Transverse colon (tissue), 4 donors: ENCODE results near the gene FAM20C. TPM values are rescaled to one million over a fixed set of nuclear protein-coding genes. Genes with fewer than 3 reads are reported as not detected.

Experiments used
- DNase-seq: peaks from one replicate; pipeline ENCODE4 v3.0.0-alpha.2; 2019
- H3K27ac ChIP-seq, 4 donors: fragments of 200-600 bp; sonication (generic); 2 replicates each; pipeline ENCODE4 v1.5.1; 2016 to 2018; ENCODE audit warnings: inconsistent platforms in 4 of 4
- H3K27me3 ChIP-seq: fragments of 200-600 bp; sonication (generic); 2 replicates; pipeline ENCODE4 v1.5.1; 2017; ENCODE audit warnings: inconsistent platforms
- H3K36me3 ChIP-seq, 4 donors: fragments of 200-600 bp; sonication (generic); 2 replicates each; pipeline ENCODE4 v1.5.1; 2017 to 2019; ENCODE audit warnings: inconsistent platforms in 4 of 4
- H3K4me1 ChIP-seq, 4 donors: fragments of 200-600 bp; sonication (generic); 2 replicates each; pipeline ENCODE4 v1.5.1; 2017 to 2020; ENCODE audit warnings: inconsistent platforms in 4 of 4
- H3K4me3 ChIP-seq, 4 donors: fragments of 200-600 bp; sonication (generic); 1 replicate in 1 of 4; 2 replicates in 3 of 4; pipeline versions ENCODE4 v1.5.1 to v1.6.1; 2017 to 2019; ENCODE audit warnings: inconsistent platforms in 4 of 4
- H3K9me3 ChIP-seq, 2 donors: fragments of 200-600 bp; sonication (generic); 2 replicates each; pipeline ENCODE4 v1.5.1; 2017 to 2019; ENCODE audit warnings: inconsistent platforms in 2 of 2
- CTCF ChIP-seq, 5 experiments: fragments of 200-600 bp in 3 of 5; fragments of 450-650 bp in 2 of 5; sonication (generic) in 3 of 5; IDR thresholded peaks; 1 replicate in 2 of 5; 2 replicates in 3 of 5; pipeline ENCODE4 v1.5.1; 2016 to 2017; ENCODE audit warnings: antibody characterized with exemption in 5 of 5, inconsistent platforms in 3 of 5, mild to moderate bottlenecking in 2 of 5, moderate library complexity in 1 of 5
- EP300 ChIP-seq: sonication (generic); formaldehyde crosslinking; IDR thresholded peaks from one replicate; pipeline ENCODE4 v1.6.1; 2017; ENCODE audit warnings: antibody characterized with exemption, low read depth
- POLR2A ChIP-seq: fragments of 450-650 bp; IDR thresholded peaks from one replicate; pipeline ENCODE4 v1.6.1; 2016; ENCODE audit warnings: antibody characterized with exemption, mild to moderate bottlenecking, moderate library complexity
- POLR2AphosphoS5 ChIP-seq, 3 donors: sonication (generic); formaldehyde crosslinking; IDR thresholded peaks; one replicate each; pipeline ENCODE4 v1.6.1; 2016; ENCODE audit warnings: antibody characterized with exemption in 3 of 3
- WGBS, 2 donors: methylation state at CpG; one replicate each; pipeline ENCODE4 v1.1.5; 2018; ENCODE audit warnings: low coverage in 1 of 2; 5-methylcytosine and 5-hydroxymethylcytosine counted together
- in situ Hi-C, 4 donors: fragments of 200-750 bp; cut with MboI; loops; one replicate each; pipeline versions ENCODE4 v1.15.0 to v1.15.1; 2017; ENCODE audit warnings: low sequenced_read_pairs in 3 of 4, low pct_ligation_motif_present in 1 of 4, low pct_unique_long_range_greater_than_20kb in 1 of 4
- intact Hi-C: fragments of 100-400 bp; cut with DNase I; formaldehyde crosslinking; loops from one replicate; pipeline ENCODE4 v1.15.1; 2023; ENCODE audit warnings: low total_unique reads
- total RNA-seq, 4 donors: library from RNA; depleted of rRNA; stranded (reverse); fragments of >200 nt; gene quantifications; one replicate each; pipeline ENCODE4 v1.1.0, GENCODE V29; 2016

The FAM20C gene
- total RNA-seq, 4 donors from 2014 or later = 10.5 to 62.3 (median 23.5) TPM

GRCh38 chr7:209906-210305 is 17.5 kb downstream of the FAM20C start:
- peaks cover 0 to 17% (median 6%) of the 10 kb centered on the region in 4 donors for H3K4me1 ChIP-seq
- WGBS, 2 donors = 73% methylated on average over 18 of the region's 24 CpGs; no CpG with 5 or more reads in 1 of the 2 donors
- intact Hi-C loops (no loop called here), in situ Hi-C loops (no loop called here)
- TF ChIP-seq CTCF (IDR thresholded peaks at IDR 0.05) (no peak), POLR2AphosphoS5 (IDR thresholded peaks at IDR 0.05) (no peak), EP300 (no peak), POLR2A (no peak)
- DNase-seq = no peak
- H3K9me3 ChIP-seq = no peaks in the 10 kb centered on the region
- H3K4me3 ChIP-seq = no peak overlapping the region
- no peaks in the 10 kb centered on the region for H3K36me3 ChIP-seq
- H3K27ac ChIP-seq = no peak overlapping the region
- no peaks in the 10 kb centered on the region for H3K27me3 ChIP-seq

GRCh38 chr7:210401-210925 is 18.1 kb downstream of the FAM20C start:
- Histone ChIP-seq H3K4me3 (no peak overlapping the region), H3K4me1 (peaks cover 0 to 18% (median 8%) of the 10 kb centered on the region in 4 donors), H3K36me3 (no peaks in the 10 kb centered on the region), H3K27ac (no peak overlapping the region), H3K27me3 (no peaks in the 10 kb centered on the region), H3K9me3 (no peaks in the 10 kb centered on the region)
- intact Hi-C loops = no loop called here
- in situ Hi-C loops = no loop called here
- no peak for DNase-seq
- TF ChIP-seq POLR2A (no peak), POLR2AphosphoS5 (IDR thresholded peaks at IDR 0.05) (no peak), CTCF (IDR thresholded peaks at IDR 0.05) (no peak), EP300 (no peak)
- WGBS, 2 donors = 92% methylated on average over 30 of the region's 31 CpGs; no CpG with 5 or more reads in 1 of the 2 donors

- TF ChIP-seq EP300 = no peak
- no peak for TF ChIP-seq POLR2A
- no peak for TF ChIP-seq POLR2AphosphoS5 (IDR thresholded peaks at IDR 0.05)
- TF ChIP-seq CTCF (IDR thresholded peaks at IDR 0.05) = no peak
- WGBS, 2 donors = 93% methylated on average over 5 to 19 of the region's 21 CpGs
- Histone ChIP-seq H3K27ac (no peak overlapping the region), H3K27me3 (no peaks in the 10 kb centered on the region), H3K4me3 (no peak overlapping the region), H3K36me3 (no peaks in the 10 kb centered on the region), H3K4me1 (peaks cover 0 to 18% (median 8%) of the 10 kb centered on the region in 4 donors), H3K9me3 (no peaks in the 10 kb centered on the region)
- in situ Hi-C loops (no loop called here), intact Hi-C loops (no loop called here)
- no peak for DNase-seq
Observed at GRCh38 chr7:211033-211714, 18.8 kb downstream of the FAM20C start.

GRCh38 chr7:211715-212058 is 19.3 kb downstream of the FAM20C start:
- in situ Hi-C loops (no loop called here), intact Hi-C loops (no loop called here)
- Histone ChIP-seq H3K36me3 (no peaks in the 10 kb centered on the region), H3K9me3 (no peaks in the 10 kb centered on the region), H3K27ac (no peak overlapping the region), H3K4me3 (no peak overlapping the region), H3K4me1 (peaks cover 0 to 18% (median 8%) of the 10 kb centered on the region in 4 donors), H3K27me3 (no peaks in the 10 kb centered on the region)
- WGBS, 2 donors = 94% methylated on average over 17 of the region's 19 CpGs; no CpG with 5 or more reads in 1 of the 2 donors
- no peak for DNase-seq
- TF ChIP-seq POLR2A (no peak), EP300 (no peak), POLR2AphosphoS5 (IDR thresholded peaks at IDR 0.05) (no peak), CTCF (IDR thresholded peaks at IDR 0.05) (no peak)
